SK-N-SH (cell line): ENCODE measurements around the gene FGB.

ENCODE experiments used
- CHD2 ChIP-seq: fragments of 150-350 bp; IDR thresholded peaks from 2 replicates; pipeline ENCODE4 v1.6.1; 2018; ENCODE audit warnings: low read length; ENCODE audit not compliant: partially characterized antibody
- NRF1 ChIP-seq: IDR thresholded peaks from 2 replicates; pipeline ENCODE4 v1.6.1; 2012; ENCODE audit warnings: low read depth, mild to moderate bottlenecking, low read length
- RCOR1 ChIP-seq: fragments of 150-350 bp; IDR thresholded peaks from 2 replicates; pipeline ENCODE4 v1.6.1; 2017; ENCODE audit warnings: antibody characterized with exemption, low read length
- TAF1 ChIP-seq: IDR thresholded peaks from 2 replicates; pipeline ENCODE4 v1.6.1; 2012; ENCODE audit warnings: low read depth, mild to moderate bottlenecking, low read length, moderate library complexity, borderline replicate concordance
- TCF12 ChIP-seq: IDR thresholded peaks from 2 replicates; pipeline ENCODE4 v1.4.0; 2012
- TF ChIP-seq, protein P1 (sequence below): fragments of 200-600 bp; sonication (generic); IDR thresholded peaks from 2 replicates; pipeline ENCODE4 v1.6.1; 2017; ENCODE audit warnings: antibody characterized with exemption, mild to moderate bottlenecking, moderate library complexity
- TF ChIP-seq, protein P2 (sequence below): IDR thresholded peaks from 2 replicates; pipeline ENCODE4 v1.6.1; 2012; ENCODE audit warnings: mild to moderate bottlenecking, low read depth, low read length, moderate library complexity
- TF ChIP-seq, protein P3 (sequence below): IDR thresholded peaks from 2 replicates; pipeline ENCODE4 v1.4.0; 2012; ENCODE audit warnings: low read depth, borderline replicate concordance
- TF ChIP-seq, protein P4 (sequence below): fragments of 150-350 bp; IDR thresholded peaks from 2 replicates; pipeline ENCODE4 v1.6.1; 2017; ENCODE audit warnings: antibody characterized with exemption, low read length, low read depth, borderline replicate concordance
- TF ChIP-seq, protein P5 (sequence below): IDR thresholded peaks from 2 replicates; pipeline ENCODE4 v1.4.0; 2012; ENCODE audit warnings: low read depth

DNA sequence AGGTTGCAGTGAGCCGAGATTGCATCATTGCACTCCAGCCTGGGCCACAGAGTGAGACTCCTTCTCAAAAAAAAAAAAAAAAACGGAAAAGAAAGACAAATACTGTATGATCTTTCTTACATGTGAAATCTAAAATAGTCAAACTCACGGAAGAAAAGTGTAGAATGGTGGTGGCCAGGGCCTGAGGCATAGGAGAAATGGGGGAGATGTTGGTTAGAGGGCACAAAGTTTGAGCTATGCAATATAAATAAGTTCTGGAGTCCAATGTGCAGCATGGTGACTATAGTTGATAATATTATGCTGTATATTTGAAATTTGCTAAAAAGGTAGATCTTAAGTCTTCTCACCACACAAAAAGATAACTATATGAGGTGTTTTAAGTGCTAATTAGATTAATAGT lies 29.1 kb downstream of the FGB start:
- TF ChIP-seq CHD2 (no peak), TCF12 (no peak), TAF1 (no peak), NRF1 (no peak), RCOR1 (no peak)
- TF ChIP-seq, protein P1, sequence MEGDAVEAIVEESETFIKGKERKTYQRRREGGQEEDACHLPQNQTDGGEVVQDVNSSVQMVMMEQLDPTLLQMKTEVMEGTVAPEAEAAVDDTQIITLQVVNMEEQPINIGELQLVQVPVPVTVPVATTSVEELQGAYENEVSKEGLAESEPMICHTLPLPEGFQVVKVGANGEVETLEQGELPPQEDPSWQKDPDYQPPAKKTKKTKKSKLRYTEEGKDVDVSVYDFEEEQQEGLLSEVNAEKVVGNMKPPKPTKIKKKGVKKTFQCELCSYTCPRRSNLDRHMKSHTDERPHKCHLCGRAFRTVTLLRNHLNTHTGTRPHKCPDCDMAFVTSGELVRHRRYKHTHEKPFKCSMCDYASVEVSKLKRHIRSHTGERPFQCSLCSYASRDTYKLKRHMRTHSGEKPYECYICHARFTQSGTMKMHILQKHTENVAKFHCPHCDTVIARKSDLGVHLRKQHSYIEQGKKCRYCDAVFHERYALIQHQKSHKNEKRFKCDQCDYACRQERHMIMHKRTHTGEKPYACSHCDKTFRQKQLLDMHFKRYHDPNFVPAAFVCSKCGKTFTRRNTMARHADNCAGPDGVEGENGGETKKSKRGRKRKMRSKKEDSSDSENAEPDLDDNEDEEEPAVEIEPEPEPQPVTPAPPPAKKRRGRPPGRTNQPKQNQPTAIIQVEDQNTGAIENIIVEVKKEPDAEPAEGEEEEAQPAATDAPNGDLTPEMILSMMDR: no peak
- TF ChIP-seq, protein P2, sequence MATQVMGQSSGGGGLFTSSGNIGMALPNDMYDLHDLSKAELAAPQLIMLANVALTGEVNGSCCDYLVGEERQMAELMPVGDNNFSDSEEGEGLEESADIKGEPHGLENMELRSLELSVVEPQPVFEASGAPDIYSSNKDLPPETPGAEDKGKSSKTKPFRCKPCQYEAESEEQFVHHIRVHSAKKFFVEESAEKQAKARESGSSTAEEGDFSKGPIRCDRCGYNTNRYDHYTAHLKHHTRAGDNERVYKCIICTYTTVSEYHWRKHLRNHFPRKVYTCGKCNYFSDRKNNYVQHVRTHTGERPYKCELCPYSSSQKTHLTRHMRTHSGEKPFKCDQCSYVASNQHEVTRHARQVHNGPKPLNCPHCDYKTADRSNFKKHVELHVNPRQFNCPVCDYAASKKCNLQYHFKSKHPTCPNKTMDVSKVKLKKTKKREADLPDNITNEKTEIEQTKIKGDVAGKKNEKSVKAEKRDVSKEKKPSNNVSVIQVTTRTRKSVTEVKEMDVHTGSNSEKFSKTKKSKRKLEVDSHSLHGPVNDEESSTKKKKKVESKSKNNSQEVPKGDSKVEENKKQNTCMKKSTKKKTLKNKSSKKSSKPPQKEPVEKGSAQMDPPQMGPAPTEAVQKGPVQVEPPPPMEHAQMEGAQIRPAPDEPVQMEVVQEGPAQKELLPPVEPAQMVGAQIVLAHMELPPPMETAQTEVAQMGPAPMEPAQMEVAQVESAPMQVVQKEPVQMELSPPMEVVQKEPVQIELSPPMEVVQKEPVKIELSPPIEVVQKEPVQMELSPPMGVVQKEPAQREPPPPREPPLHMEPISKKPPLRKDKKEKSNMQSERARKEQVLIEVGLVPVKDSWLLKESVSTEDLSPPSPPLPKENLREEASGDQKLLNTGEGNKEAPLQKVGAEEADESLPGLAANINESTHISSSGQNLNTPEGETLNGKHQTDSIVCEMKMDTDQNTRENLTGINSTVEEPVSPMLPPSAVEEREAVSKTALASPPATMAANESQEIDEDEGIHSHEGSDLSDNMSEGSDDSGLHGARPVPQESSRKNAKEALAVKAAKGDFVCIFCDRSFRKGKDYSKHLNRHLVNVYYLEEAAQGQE: no peak
- TF ChIP-seq, protein P3, sequence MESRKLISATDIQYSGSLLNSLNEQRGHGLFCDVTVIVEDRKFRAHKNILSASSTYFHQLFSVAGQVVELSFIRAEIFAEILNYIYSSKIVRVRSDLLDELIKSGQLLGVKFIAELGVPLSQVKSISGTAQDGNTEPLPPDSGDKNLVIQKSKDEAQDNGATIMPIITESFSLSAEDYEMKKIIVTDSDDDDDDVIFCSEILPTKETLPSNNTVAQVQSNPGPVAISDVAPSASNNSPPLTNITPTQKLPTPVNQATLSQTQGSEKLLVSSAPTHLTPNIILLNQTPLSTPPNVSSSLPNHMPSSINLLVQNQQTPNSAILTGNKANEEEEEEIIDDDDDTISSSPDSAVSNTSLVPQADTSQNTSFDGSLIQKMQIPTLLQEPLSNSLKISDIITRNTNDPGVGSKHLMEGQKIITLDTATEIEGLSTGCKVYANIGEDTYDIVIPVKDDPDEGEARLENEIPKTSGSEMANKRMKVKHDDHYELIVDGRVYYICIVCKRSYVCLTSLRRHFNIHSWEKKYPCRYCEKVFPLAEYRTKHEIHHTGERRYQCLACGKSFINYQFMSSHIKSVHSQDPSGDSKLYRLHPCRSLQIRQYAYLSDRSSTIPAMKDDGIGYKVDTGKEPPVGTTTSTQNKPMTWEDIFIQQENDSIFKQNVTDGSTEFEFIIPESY: no peak
- TF ChIP-seq, protein P4, sequence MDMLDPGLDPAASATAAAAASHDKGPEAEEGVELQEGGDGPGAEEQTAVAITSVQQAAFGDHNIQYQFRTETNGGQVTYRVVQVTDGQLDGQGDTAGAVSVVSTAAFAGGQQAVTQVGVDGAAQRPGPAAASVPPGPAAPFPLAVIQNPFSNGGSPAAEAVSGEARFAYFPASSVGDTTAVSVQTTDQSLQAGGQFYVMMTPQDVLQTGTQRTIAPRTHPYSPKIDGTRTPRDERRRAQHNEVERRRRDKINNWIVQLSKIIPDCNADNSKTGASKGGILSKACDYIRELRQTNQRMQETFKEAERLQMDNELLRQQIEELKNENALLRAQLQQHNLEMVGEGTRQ: no peak
- TF ChIP-seq, protein P5, sequence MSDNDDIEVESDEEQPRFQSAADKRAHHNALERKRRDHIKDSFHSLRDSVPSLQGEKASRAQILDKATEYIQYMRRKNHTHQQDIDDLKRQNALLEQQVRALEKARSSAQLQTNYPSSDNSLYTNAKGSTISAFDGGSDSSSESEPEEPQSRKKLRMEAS: no peak
